H1 (cell line): ENCODE data around the gene FKBP2. TPM values are rescaled to one million over a fixed set of nuclear protein-coding genes. Genes with fewer than 3 reads are reported as not detected.

Experiments used
- CTCF ChIA-PET: fragments of 300-600 bp; sonication (Branson Sonifier 250); formaldehyde crosslinking; loops from one replicate; lab custom pipeline; 2021; ENCODE audit not compliant: partially characterized antibody; lab: Charles Lee
- POLR2A ChIA-PET: fragments of 300-600 bp; sonication (Branson Sonifier 250); formaldehyde crosslinking; loops from one replicate; lab custom pipeline; 2021; ENCODE audit warnings: inconsistent platforms; ENCODE audit not compliant: partially characterized antibody; lab: Charles Lee
- DNase-seq, 2 experiments: peaks; one replicate each; pipeline versions ENCODE4 v3.0.0 to v3.0.0-alpha.2; 2010 to 2022; ENCODE audit warnings: low spot score in 2 of 2, low read depth in 1 of 2, mixed read lengths in 1 of 2
- FAIRE-seq: peaks from 2 replicates; lab custom pipeline; 2011; peaks lifted over from hg19 to GRCh38; lab: Jason Lieb, UNC
- H2AFZ ChIP-seq: 2 replicates; pipeline ENCODE4 v1.8.1; 2012; ENCODE audit warnings: low read length, inconsistent platforms
- H2AK5ac ChIP-seq: 2 replicates; pipeline ENCODE4 v1.6.1; 2013; ENCODE audit warnings: low read depth, low read length
- H2BK120ac ChIP-seq: replicated peaks from 2 replicates; pipeline ENCODE3; 2013; ENCODE audit warnings: low read depth, low read length, inconsistent platforms
- H2BK12ac ChIP-seq: 2 replicates; pipeline ENCODE4 v1.6.1; 2013; ENCODE audit warnings: low read depth, low read length
- H2BK15ac ChIP-seq: 2 replicates; pipeline ENCODE4 v1.6.1; 2013; ENCODE audit warnings: low read length
- H2BK20ac ChIP-seq: 2 replicates; pipeline ENCODE4 v1.6.1; 2013; ENCODE audit warnings: low read length
- H2BK5ac ChIP-seq: 2 replicates; pipeline ENCODE4 v1.6.1; 2013; ENCODE audit warnings: low read depth, low read length
- H3K14ac ChIP-seq: 2 replicates; pipeline ENCODE4 v1.6.1; 2013; ENCODE audit warnings: inconsistent platforms; ENCODE audit not compliant: insufficient read length
- H3K18ac ChIP-seq: 2 replicates; pipeline ENCODE4 v1.6.1; 2013; ENCODE audit warnings: low read length; ENCODE audit errors: extremely low read depth
- H3K23ac ChIP-seq: 2 replicates; pipeline ENCODE4 v1.6.1; 2013; ENCODE audit warnings: inconsistent platforms; ENCODE audit not compliant: insufficient read length
- H3K23me2 ChIP-seq: 2 replicates; pipeline ENCODE4 v1.6.1; 2013; ENCODE audit warnings: low read depth, low read length
- H3K27ac ChIP-seq: 2 replicates; pipeline ENCODE4 v1.6.1; 2011; ENCODE audit warnings: low read depth, low read length, inconsistent platforms
- H3K27me3 ChIP-seq, 4 experiments: replicated peaks in 1 of 4; 1 replicate in 1 of 4; 2 replicates in 3 of 4; pipeline versions ENCODE4 v1.6.1 to v1.8.1; 2011 to 2013; ENCODE audit warnings: low read length in 3 of 4, mild to moderate bottlenecking in 3 of 4, inconsistent platforms in 2 of 4, mixed read lengths in 2 of 4, moderate library complexity in 1 of 4; ENCODE audit not compliant: control insufficient read depth in 3 of 4, insufficient read depth in 3 of 4; ENCODE audit errors: extremely low read depth in 1 of 4
- H3K36me3 ChIP-seq, 4 experiments: 2 replicates each; pipeline versions ENCODE4 v1.6.1 to v1.8.1; 2011 to 2013; ENCODE audit warnings: mild to moderate bottlenecking in 4 of 4, low read length in 3 of 4, moderate library complexity in 2 of 4, control low read depth in 1 of 4, inconsistent platforms in 1 of 4; ENCODE audit not compliant: insufficient read depth in 4 of 4, control insufficient read depth in 2 of 4
- H3K4ac ChIP-seq: replicated peaks from 2 replicates; pipeline ENCODE3; 2013; ENCODE audit warnings: low read length, low read depth, mixed read lengths, inconsistent platforms; ENCODE audit not compliant: insufficient read length
- H3K4me1 ChIP-seq, 4 experiments: replicated peaks in 1 of 4; 1 replicate in 1 of 4; 2 replicates in 3 of 4; pipeline versions ENCODE4 v1.6.1 to v1.8.1; 2011 to 2013; ENCODE audit warnings: low read length in 3 of 4, inconsistent platforms in 2 of 4, mixed read lengths in 1 of 4; ENCODE audit not compliant: insufficient read depth in 4 of 4, control insufficient read depth in 3 of 4
- H3K4me2 ChIP-seq, 2 experiments: 2 replicates each; pipeline versions ENCODE4 v1.6.1 to v1.8.1; 2011 to 2013; ENCODE audit warnings: low read depth in 2 of 2, low read length in 2 of 2, control low read depth in 1 of 2, inconsistent platforms in 1 of 2, mild to moderate bottlenecking in 1 of 2; ENCODE audit not compliant: insufficient read depth in 1 of 2
- H3K4me3 ChIP-seq, 4 experiments: fragments of 200-600, 300-600 bp in 1 of 4; sonication (generic), shearing (Covaris generic), sonication (Bioruptor Twin) in 1 of 4; 2 replicates each; pipeline versions ENCODE4 v1.5.1 to v1.8.1; 2011 to 2016; ENCODE audit warnings: low read length in 4 of 4, low read depth in 3 of 4, control low read depth in 2 of 4, inconsistent platforms in 2 of 4, mild to moderate bottlenecking in 2 of 4, mixed read lengths in 1 of 4, moderate library complexity in 1 of 4; ENCODE audit not compliant: insufficient read depth in 2 of 4; ENCODE audit errors: extremely low read depth in 1 of 4
- H3K56ac ChIP-seq: replicated peaks from 2 replicates; pipeline ENCODE3; 2013; ENCODE audit warnings: low read depth, mild to moderate bottlenecking, mixed read lengths, low read length, inconsistent platforms; ENCODE audit not compliant: insufficient read length
- H3K79me1 ChIP-seq: 2 replicates; pipeline ENCODE4 v1.6.1; 2013; ENCODE audit warnings: low read depth, low read length, control low read depth
- H3K79me2 ChIP-seq, 2 experiments: 2 replicates each; pipeline versions ENCODE4 v1.6.1 to v1.8.1; 2012 to 2013; ENCODE audit warnings: low read length in 2 of 2, mild to moderate bottlenecking in 2 of 2, inconsistent platforms in 1 of 2; ENCODE audit not compliant: insufficient read depth in 2 of 2, control insufficient read depth in 1 of 2
- H3K9ac ChIP-seq, 4 experiments: replicated peaks in 1 of 4; 1 replicate in 1 of 4; 2 replicates in 3 of 4; pipeline versions ENCODE4 v1.6.1 to v1.8.1; 2011 to 2013; ENCODE audit warnings: low read depth in 3 of 4, low read length in 3 of 4, control low read depth in 2 of 4, mild to moderate bottlenecking in 2 of 4, moderate library complexity in 2 of 4, inconsistent platforms in 1 of 4; ENCODE audit errors: extremely low read depth in 1 of 4
- H3K9me3 ChIP-seq, 2 experiments: 2 replicates each; pipeline versions ENCODE4 v1.6.1 to v1.8.1; 2012 to 2013; ENCODE audit warnings: mild to moderate bottlenecking in 2 of 2, moderate library complexity in 2 of 2, control low read depth in 1 of 2, inconsistent platforms in 1 of 2, low read depth in 1 of 2, low read length in 1 of 2, mixed read lengths in 1 of 2; ENCODE audit not compliant: insufficient read depth in 2 of 2
- H4K20me1 ChIP-seq, 2 experiments: replicated peaks in 1 of 2; 2 replicates each; pipeline versions ENCODE3 to v1.8.1; 2011 to 2013; ENCODE audit warnings: inconsistent platforms in 2 of 2, low read length in 2 of 2, mild to moderate bottlenecking in 1 of 2; ENCODE audit not compliant: insufficient read depth in 2 of 2, control insufficient read depth in 1 of 2
- H4K5ac ChIP-seq: 2 replicates; pipeline ENCODE4 v1.6.1; 2013; ENCODE audit warnings: low read length, low read depth, mixed read lengths, inconsistent platforms; ENCODE audit not compliant: insufficient read length
- H4K8ac ChIP-seq: 2 replicates; pipeline ENCODE4 v1.8.0; 2013; ENCODE audit warnings: mild to moderate bottlenecking, moderate library complexity, low read length, inconsistent platforms; ENCODE audit not compliant: insufficient read depth; ENCODE audit errors: extremely low read depth
- H4K91ac ChIP-seq: replicated peaks from 2 replicates; pipeline ENCODE3; 2013; ENCODE audit warnings: low read length, mixed read lengths, inconsistent platforms; ENCODE audit not compliant: insufficient read length
- ASH2L ChIP-seq: fragments of 200-600, 300-600 bp; sonication (generic); IDR thresholded peaks from one replicate; pipeline ENCODE4 v1.7.1; 2017; ENCODE audit warnings: low read length
- BCL11A ChIP-seq, 2 experiments: IDR thresholded peaks; one replicate each; pipeline ENCODE4 v1.6.1; 2011; ENCODE audit warnings: low read depth in 2 of 2, low read length in 2 of 2, mild to moderate bottlenecking in 2 of 2
- BRCA1 ChIP-seq: IDR thresholded peaks from 2 replicates; pipeline ENCODE4 v1.6.1; 2012; ENCODE audit warnings: low read depth, low read length, improper control_type of control experiment
- EGR1 ChIP-seq: IDR thresholded peaks from 2 replicates; pipeline ENCODE4 v1.6.1; 2011; ENCODE audit warnings: low read depth, low read length, borderline replicate concordance
- JUN ChIP-seq: IDR thresholded peaks from 2 replicates; pipeline ENCODE4 v1.6.1; 2011; ENCODE audit warnings: low read depth, mild to moderate bottlenecking, improper control_type of control experiment, low read length
- SP1 ChIP-seq: IDR thresholded peaks from 2 replicates; pipeline ENCODE4 v1.6.1; 2011; ENCODE audit warnings: low read depth, low read length
- TAF7 ChIP-seq: optimal IDR thresholded peaks from 2 replicates; pipeline ENCODE3; 2011; ENCODE audit warnings: low read depth, mild to moderate bottlenecking, inconsistent platforms, low read length, moderate library complexity, borderline replicate concordance
- TBP ChIP-seq: IDR thresholded peaks from 2 replicates; pipeline ENCODE4 v1.6.1; 2011; ENCODE audit warnings: low read depth, low read length, improper control_type of control experiment
- USF2 ChIP-seq: IDR thresholded peaks from 2 replicates; pipeline ENCODE4 v1.6.1; 2011; ENCODE audit warnings: low read length, improper control_type of control experiment
- YY1 ChIP-seq: IDR thresholded peaks from 2 replicates; pipeline ENCODE4 v1.6.1; 2011; ENCODE audit warnings: low read depth, mild to moderate bottlenecking, low read length
- WGBS, 2 experiments: shearing (Covaris generic) in 1 of 2; methylation state at CpG; one replicate each; pipeline versions ENCODE4 v1.1.6 to v1.1.7; 2013 to 2015; ENCODE audit warnings: low lambda C conversion rate in 2 of 2, mixed read lengths in 2 of 2, inconsistent platforms in 1 of 2, low coverage in 1 of 2, missing lambda C conversion rate in 1 of 2; ENCODE audit not compliant: insufficient replicate concordance in 2 of 2, insufficient coverage in 1 of 2, insufficient read length in 1 of 2; ENCODE audit errors: extremely low coverage in 1 of 2, missing lambda C conversion rate in 1 of 2; 5-methylcytosine and 5-hydroxymethylcytosine counted together
- polyA plus RNA-seq, 7 experiments: library from polyadenylated mRNA; depleted of rRNA in 3 of 7; stranded (reverse) in 5 of 7; unstranded in 2 of 7; fragments of >200 nt in 5 of 7; fragments of 200-250 nt in 2 of 7; gene quantifications; 1 replicate in 5 of 7; 2 replicates in 1 of 7; 4 replicates in 1 of 7; pipeline versions ENCODE4 v1.2.1 to v1.2.3, GENCODE V29; 2011 to 2013; ENCODE audit warnings: missing spikeins in 2 of 7, mixed read lengths in 2 of 7
- total RNA-seq: library from RNA; stranded (reverse); fragmentation: NEBNext Ultra II Directional; extraction: Animal tissue kit (Norgen Biotek cat#: 25700); gene quantifications from 2 replicates; pipeline ENCODE4 v1.2.1, GENCODE V29; 2021

The FKBP2 gene
- total and polyA plus RNA-seq, 2 of the 8 experiments (the other 6 are each of a cell fraction or from before 2014, with no cell fraction given), result 41.7 to 52.5 TPM

- peaks cover 20% of the 10 kb centered on the region for H3K23me2 ChIP-seq
- H2AFZ ChIP-seq, result no peak within 1 kb of the TSS
- peak within 1 kb of the TSS; percentile 95 for H3K56ac ChIP-seq
- peak within 1 kb of the TSS; percentile 79 for H4K91ac ChIP-seq
- peak within 1 kb of the TSS; percentile 73 for H3K4ac ChIP-seq
- no peak within 1 kb of the TSS for H3K14ac ChIP-seq
- peak within 1 kb of the TSS; percentile 61 for H3K27ac ChIP-seq
- H2BK20ac ChIP-seq, result 0 out of 2 replicates have a peak within 1 kb of the TSS, but pooled peaks have one; percentile 21
- 3% methylated on average over 40 of the region's 74 CpGs; no CpG with 5 or more reads in 1 of the 2 experiments for WGBS, 2 experiments
- peaks cover 0 to 17% (median 4%) of the 10 kb centered on the region in 4 experiments; a peak in 4 of 8 replicates for H3K36me3 ChIP-seq
- DNase-seq (peak in 1 of 2 experiments; percentile 94), FAIRE-seq (no peak)
- peaks cover 6 to 26% of the 10 kb centered on the region in 2 experiments; a peak in 3 of 4 replicates for H3K79me2 ChIP-seq
- peak within 1 kb of the TSS; percentile 95; the same call in 1 of the 2 replicates for H2BK15ac ChIP-seq
- H3K27me3 ChIP-seq, result no peaks in the 10 kb centered on the region
- H2AK5ac ChIP-seq, result peak within 1 kb of the TSS; percentile 84; the same call in 1 of the 2 replicates
- peak within 1 kb of the TSS; percentile 56 to 99 (median 90) for H3K4me3 ChIP-seq
- ChIA-PET POLR2A (interaction anchor here (0.6 to 13.1 kb wide), 16 partner anchors 8 to 367 kb away, joined by 3 to 352 read pairs (median 10); partner anchors contain the start of genes BAD, DNAJC4, ESRRA and FERMT3), CTCF (interaction anchor here (1.1 to 10.0 kb wide), 9 partner anchors 9 to 94 kb away, joined by 3 to 102 read pairs (median 5); partner anchors contain the start of genes CATSPERZ, ESRRA, NUDT22 and TRPT1)
- H3K9me3 ChIP-seq, result no peaks in the 10 kb centered on the region
- peak within 1 kb of the TSS; percentile 73 to 99 for H3K4me2 ChIP-seq
- H4K20me1 ChIP-seq, result peaks cover 0 to 16% of the 10 kb centered on the region in 2 experiments
- H2BK120ac ChIP-seq, result peak within 1 kb of the TSS; percentile 18
- peak within 1 kb of the TSS; percentile 66 to 74 (median 71) for H3K9ac ChIP-seq
- H2BK12ac ChIP-seq, result peak within 1 kb of the TSS; percentile 94; the same call in 1 of the 2 replicates
- H4K8ac ChIP-seq, result peak within 1 kb of the TSS; percentile 87
- peak within 1 kb of the TSS; percentile 70 for H4K5ac ChIP-seq
- peak within 1 kb of the TSS; percentile 99 for H2BK5ac ChIP-seq
- H3K18ac ChIP-seq, result peak within 1 kb of the TSS; percentile 86
- H3K23ac ChIP-seq, result no peak within 1 kb of the TSS
- H3K79me1 ChIP-seq, result peaks cover 6% of the 10 kb centered on the region
- peaks cover 0 to 48% (median 35%) of the 10 kb centered on the region in 4 experiments; a peak in 6 of 7 replicates for H3K4me1 ChIP-seq
- peak; percentile 98 for TF ChIP-seq YY1
- peak; percentile 77 for TF ChIP-seq ASH2L
- peak; percentile 41; the same call in 1 of the 2 replicates for TF ChIP-seq SP1
- no peak for TF ChIP-seq USF2
- no peak for TF ChIP-seq BCL11A (IDR thresholded peaks at IDR 0.05; ENCODE audit: low read depth in 2 of 2, low read length in 2 of 2)
- no peak for TF ChIP-seq TAF7
- TF ChIP-seq TBP, result no peak
- TF ChIP-seq EGR1, result 0 out of 2 replicates have a peak, but pooled peaks have one; percentile 55
- TF ChIP-seq BRCA1, result no peak
- no peak for TF ChIP-seq JUN
These were observed 6.2 kb downstream of the FKBP2 start, which contains the start of gene PPP1R14B for GRCh38 chr11:64246871-64247728. PPP1R14B (minus strand) TSS chr11:64246943; CDS start chr11:64246673, 270 bp downstream.
